Heart right ventricle (tissue), 16 donors: ENCODE results near the gene IL16. TPM values are rescaled to one million over a fixed set of nuclear protein-coding genes. Genes with fewer than 3 reads are reported as not detected.

ENCODE experiments used
- ATAC-seq, 8 donors: fragments of 200-7000 bp; cut with Tn5 transposase; one replicate each; pipeline ENCODE4 v1.9.1; 2020; ENCODE audit warnings: mild to moderate bottlenecking in 8 of 8, moderate library complexity in 8 of 8, moderate number of reproducible peaks in 1 of 8
- DNase-seq, 2 donors: peaks; one replicate each; pipeline ENCODE4 v3.0.0-alpha.2; 2020
- H3K27ac ChIP-seq, 10 donors: fragments of 200-600 bp; sonication (generic) in 2 of 10; one replicate each; pipeline versions ENCODE4 v1.5.0 to v1.8.0; 2020 to 2022; ENCODE audit warnings: mild to moderate bottlenecking in 3 of 10
- H3K27me3 ChIP-seq, 7 donors: fragments of 200-600 bp; one replicate each; pipeline ENCODE4 v1.8.0; 2021 to 2022; ENCODE audit warnings: mild to moderate bottlenecking in 2 of 7
- H3K36me3 ChIP-seq, 9 donors: fragments of 200-600 bp; sonication (generic) in 1 of 9; one replicate each; pipeline versions ENCODE4 v1.5.0 to v1.8.0; 2020 to 2022; ENCODE audit warnings: mild to moderate bottlenecking in 2 of 9
- H3K4me1 ChIP-seq, 9 donors: fragments of 200-600 bp; sonication (generic) in 1 of 9; one replicate each; pipeline versions ENCODE4 v1.5.0 to v1.8.0; 2020 to 2022; ENCODE audit warnings: mild to moderate bottlenecking in 4 of 9
- H3K4me3 ChIP-seq, 10 donors: fragments of 200-600 bp; sonication (generic) in 2 of 10; one replicate each; pipeline versions ENCODE4 v1.5.0 to v1.8.0; 2020 to 2022; ENCODE audit warnings: mild to moderate bottlenecking in 7 of 10, moderate library complexity in 2 of 10
- H3K9me3 ChIP-seq, 11 donors: fragments of 200-600 bp in 10 of 11; sonication (generic) in 2 of 11; one replicate each; pipeline versions ENCODE4 v1.5.0 to v1.8.0; 2013 to 2022; ENCODE audit warnings: mild to moderate bottlenecking in 2 of 11, control low read depth in 1 of 11, moderate library complexity in 1 of 11
- CTCF ChIP-seq, 9 donors: fragments of 200-600 bp; sonication (generic) in 2 of 9; IDR thresholded peaks; one replicate each; pipeline versions ENCODE4 v1.5.0 to v1.8.0; 2021 to 2022; ENCODE audit warnings: antibody characterized with exemption in 9 of 9, mild to moderate bottlenecking in 5 of 9, moderate library complexity in 1 of 9
- WGBS, 2 donors: extraction: QIAGEN DNeasy Blood & Tissue Kit; methylation state at CpG; one replicate each; pipeline ENCODE4 v1.1.7; 2013; ENCODE audit warnings: inconsistent platforms in 1 of 2; 5-methylcytosine and 5-hydroxymethylcytosine counted together
- intact Hi-C, 10 donors: fragments of 100-400 bp; cut with DNase I; formaldehyde crosslinking; loops; one replicate each; pipeline versions ENCODE4 v1.11.1 to v1.14.2; 2022
- polyA plus RNA-seq, 2 donors: library from polyadenylated mRNA; stranded (reverse); fragments of 200-250 nt; gene quantifications; one replicate each; pipeline ENCODE4 v1.2.3, GENCODE V29; 2013
- total RNA-seq, 10 donors: library from RNA; stranded (reverse); fragmentation: NEBNext Ultra II Directional in 3 of 10; extraction: Animal tissue kit (Norgen Biotek cat#: 25700) in 3 of 10; gene quantifications; one replicate each; pipeline versions ENCODE4 v1.2.1 to v1.2.4, GENCODE V29; 2021 to 2023
- donor health status: Arrhythmogenic right ventricular cardiomyopathy.
- donor health status: ischemic (EF 13 %, LVEDD 7.1; RV severe dilation, severe dysfunction).
- donor health status: healthy with polysubstance abuse.
- donor health status: DM: no; HTN: yes; CAD: no.
- donor health status: DM: no; HTN: no; CAD: no.
- donor health status: ischemic (EF 25% LVEDD 6.9; RV normal size, moderate dysfunction).
- donor health status: ischemic (EF 25% LVEDD 5.7; RV mildly dilated, moderate dysfunction).
- donor health status: healthy.
- donor health status: DM: yes; HTN: yes; CAD: no.
- donor health status: Ischemic cardiomyopathy.
- donor health status: ischemic (EF 35%, LVEDD 5.7; RV mildly dilated, moderate dysfunction).
- donor health status: nonischemic (EF 11% LVEDD 7.7; RV severe dilation, severe dysfunction).
- donor health status: DM: yes; HTN: yes; CAD: no.
- donor health status: PGD.
- donor health status: ischemic (EF 29% LVEDD 5.4; RV normal size, mild dysfunction).
- donor health status: nonischemic (EF 23%, LVEDD 6.1; RV moderate dilation, normal function).

Gene IL16
- total and polyA plus RNA-seq, 12 donors: 3.3 to 13.1 (median 4.2) TPM

- H3K27me3 ChIP-seq: peaks cover 0 to 4% (median 0%) of the 10 kb centered on the region in 7 donors
- WGBS, 2 donors: 89 to 92% methylated on average over 3 of the region's 3 CpGs
- H3K4me3 ChIP-seq: no peak overlapping the region
- DNase-seq: no peak
- peaks cover 0 to 6% (median 0%) of the 10 kb centered on the region in 9 donors for H3K4me1 ChIP-seq
- peaks cover 0 to 7% (median 0%) of the 10 kb centered on the region in 9 donors for H3K36me3 ChIP-seq
- peak overlapping the region in 3 of 10 donors; percentile 33 to 70 (median 46) for H3K27ac ChIP-seq
- no peak for ATAC-seq
- TF ChIP-seq CTCF (IDR thresholded peaks at IDR 0.05): no peak
- intact Hi-C loops: no loop called here
- H3K9me3 ChIP-seq: no peaks in the 10 kb centered on the region
Observed at GRCh38 chr15:81191701-81192100, 5.0 kb upstream of the IL16 start.

- Histone ChIP-seq H3K9me3 (no peaks in the 10 kb centered on the region), H3K4me1 (peaks cover 0 to 6% (median 0%) of the 10 kb centered on the region in 9 donors), H3K27me3 (peaks cover 0 to 8% (median 0%) of the 10 kb centered on the region in 7 donors), H3K27ac (no peak overlapping the region), H3K36me3 (no peaks in the 10 kb centered on the region), H3K4me3 (no peak overlapping the region)
- intact Hi-C loops: no loop called here
- no peak for DNase-seq
- WGBS, 2 donors: 77 to 79% methylated on average over 5 of the region's 5 CpGs
- no peak for ATAC-seq
- no peak for TF ChIP-seq CTCF (IDR thresholded peaks at IDR 0.05)
Observed at GRCh38 chr15:81194723-81195122, 2.0 kb upstream of the IL16 start.

GRCh38 chr15:81195339-81195864 is 1.3 kb upstream of the IL16 start:
- intact Hi-C loops: no loop called here
- peaks cover 0 to 6% (median 0%) of the 10 kb centered on the region in 9 donors for H3K4me1 ChIP-seq
- no peaks in the 10 kb centered on the region for H3K36me3 ChIP-seq
- ATAC-seq (peak in 2 of 8 donors; percentile 13 to 34), DNase-seq (no peak)
- H3K27ac ChIP-seq: no peak overlapping the region
- TF ChIP-seq CTCF (IDR thresholded peaks at IDR 0.05): no peak
- H3K4me3 ChIP-seq: no peak overlapping the region
- H3K9me3 ChIP-seq: no peaks in the 10 kb centered on the region
- 60 to 63% methylated on average over 8 of the region's 8 CpGs for WGBS, 2 donors
- H3K27me3 ChIP-seq: peaks cover 0 to 4% (median 0%) of the 10 kb centered on the region in 7 donors

GRCh38 chr15:81197255-81197630 is 564 bp downstream of the IL16 start:
- H3K4me1 ChIP-seq: peaks cover 0 to 6% (median 0%) of the 10 kb centered on the region in 9 donors
- ATAC-seq (no peak), DNase-seq (no peak)
- no peak overlapping the region for H3K4me3 ChIP-seq
- intact Hi-C loops: no loop called here
- 79 to 88% methylated on average over 7 of the region's 7 CpGs for WGBS, 2 donors
- TF ChIP-seq CTCF (IDR thresholded peaks at IDR 0.05): no peak
- H3K27ac ChIP-seq: no peak overlapping the region
- no peaks in the 10 kb centered on the region for H3K36me3 ChIP-seq
- peaks cover 0 to 4% (median 0%) of the 10 kb centered on the region in 11 donors for H3K9me3 ChIP-seq
- H3K27me3 ChIP-seq: peaks cover 0 to 4% (median 0%) of the 10 kb centered on the region in 7 donors
